K562 (cell line): ENCODE measurements around the gene C2CD5. TPM values are rescaled to one million over a fixed set of nuclear protein-coding genes. Genes with fewer than 3 reads are reported as not detected.

Experiments
- ATAC-seq: fragments of 200-7000 bp; cut with Tn5 transposase; 3 replicates; pipeline ENCODE4 v1.9.1; 2020; ENCODE audit warnings: moderate library complexity
- BruUV-seq: library from RNA; stranded (reverse); fragments of 400-500 nt; replicated peaks from 2 replicates; lab custom pipeline; 2021; lab: Mats Ljungman, UMichigan
- CTCF ChIA-PET: fragments of 300-600 bp; formaldehyde crosslinking; extraction: SDS; loops from one replicate; lab custom pipeline; 2021; ENCODE audit warnings: low intra/inter-chr PET ratio; lab: Yijun Ruan, JAX
- POLR2A ChIA-PET: fragments of 300-600, 350-650 bp; sonication (Branson Sonifier 250); formaldehyde crosslinking; extraction: SDS; loops from one replicate; lab custom pipeline; 2021; ENCODE audit warnings: antibody characterized with exemption, inconsistent platforms; lab: Yijun Ruan, JAX
- DNase-seq, 4 experiments: peaks; one replicate each; pipeline versions ENCODE4 v3.0.0 to v3.0.0-alpha.2; 2011 to 2018; ENCODE audit warnings: low spot score in 3 of 4, mixed read lengths in 3 of 4; ENCODE audit errors: extremely low read depth in 1 of 4
- FAIRE-seq: peaks from 2 replicates; lab custom pipeline; 2011; peaks lifted over from hg19 to GRCh38; lab: Jason Lieb, UNC
- H2AFZ ChIP-seq: 2 replicates; pipeline ENCODE4 v1.6.0; 2011; ENCODE audit warnings: low read depth, low read length, control low read depth, inconsistent platforms
- H3K27ac ChIP-seq: fragments of 200-600 bp; 3 replicates; pipeline ENCODE4 v1.8.0; 2011; ENCODE audit warnings: low read depth, mild to moderate bottlenecking, control low read depth, inconsistent platforms, low read length, moderate library complexity, mixed read lengths; ENCODE audit errors: extremely low read depth
- H3K27me3 ChIP-seq, 2 experiments: fragments of 300-600 bp in 1 of 2; 2 replicates in 1 of 2; 3 replicates in 1 of 2; pipeline versions ENCODE4 v1.6.0 to v1.8.0; 2011; ENCODE audit warnings: inconsistent platforms in 2 of 2, low read length in 2 of 2, mild to moderate bottlenecking in 1 of 2, mixed read lengths in 1 of 2, moderate library complexity in 1 of 2; ENCODE audit not compliant: control insufficient read depth in 2 of 2, insufficient read depth in 2 of 2
- H3K36me3 ChIP-seq: fragments of 300-600 bp; 3 replicates; pipeline ENCODE4 v1.8.0; 2011; ENCODE audit warnings: mild to moderate bottlenecking, low read length, inconsistent platforms; ENCODE audit not compliant: control insufficient read depth, insufficient read depth
- H3K4me1 ChIP-seq, 2 experiments: fragments of 200-600 bp in 1 of 2; replicated peaks in 1 of 2; 2 replicates in 1 of 2; 3 replicates in 1 of 2; pipeline versions ENCODE4 v1.5.1 to v1.8.0; 2011; ENCODE audit warnings: inconsistent platforms in 2 of 2, low read length in 2 of 2, mild to moderate bottlenecking in 1 of 2, mixed read lengths in 1 of 2, moderate library complexity in 1 of 2; ENCODE audit not compliant: control insufficient read depth in 2 of 2, insufficient read depth in 2 of 2
- H3K4me2 ChIP-seq: 2 replicates; pipeline ENCODE4 v1.6.1; 2011; ENCODE audit warnings: low read length, control low read depth, inconsistent platforms, mixed read lengths; ENCODE audit not compliant: insufficient read depth
- H3K4me3 ChIP-seq: fragments of 200-600 bp; sonication (generic), shearing (Covaris generic); 2 replicates; pipeline ENCODE4 v1.5.1; 2016; ENCODE audit warnings: control low read depth, inconsistent platforms
- H3K79me2 ChIP-seq: fragments of 200-600 bp; 3 replicates; pipeline ENCODE4 v1.8.0; 2011; ENCODE audit warnings: low read length, inconsistent platforms; ENCODE audit not compliant: control insufficient read depth, insufficient read depth
- H3K9ac ChIP-seq, 2 experiments: 2 replicates each; pipeline versions ENCODE4 v1.6.0 to v1.6.1; 2011; ENCODE audit warnings: low read depth in 2 of 2, low read length in 2 of 2, control low read depth in 1 of 2, inconsistent platforms in 1 of 2, mild to moderate bottlenecking in 1 of 2, mixed read lengths in 1 of 2; ENCODE audit not compliant: insufficient read depth in 1 of 2
- H3K9me1 ChIP-seq: one replicate; pipeline ENCODE4 v1.6.0; 2011; ENCODE audit warnings: inconsistent platforms, mild to moderate bottlenecking, low read length, moderate library complexity; ENCODE audit not compliant: control insufficient read depth, insufficient read depth
- H3K9me3 ChIP-seq: replicated peaks from 2 replicates; pipeline ENCODE4 v1.5.1; 2011; ENCODE audit warnings: low read depth, low read length, inconsistent platforms; ENCODE audit not compliant: control insufficient read depth, insufficient read depth
- H4K20me1 ChIP-seq: replicated peaks from 2 replicates; pipeline ENCODE4 v1.6.1; 2011; ENCODE audit warnings: low read length, inconsistent platforms, mixed read lengths; ENCODE audit not compliant: control insufficient read depth, insufficient read depth
- CAMTA2 ChIP-seq: fragments of 250-450 bp; sonication (Bioruptor Pico); conservative IDR thresholded peaks from 2 replicates; pipeline ENCODE4 v1.5.1; 2022
- HDAC1 ChIP-seq, 2 experiments: fragments of 450-650 bp; IDR thresholded peaks; 2 replicates each; pipeline ENCODE4 v1.6.1; 2016 to 2017; ENCODE audit warnings: inconsistent platforms in 1 of 2, mild to moderate bottlenecking in 1 of 2, moderate library complexity in 1 of 2
- HIVEP1 ChIP-seq: fragments of 250-450 bp; sonication (Bioruptor Pico); IDR thresholded peaks from 2 replicates; pipeline ENCODE4 v1.4.0; 2020; ENCODE audit warnings: mild to moderate bottlenecking
- PHB ChIP-seq: fragments of 250-450 bp; sonication (Bioruptor Pico); IDR thresholded peaks from 2 replicates; pipeline ENCODE4 v1.5.0; 2021
- WGBS: fragments of 100-300 bp; shearing (Covaris generic); methylation state at CpG from one replicate; pipeline ENCODE4 v1.1.6; 2016; ENCODE audit warnings: low coverage, mixed read lengths; ENCODE audit not compliant: insufficient coverage; ENCODE audit errors: missing lambda C conversion rate; 5-methylcytosine and 5-hydroxymethylcytosine counted together
- in situ Hi-C: fragments of 300-500 bp; cut with MboI; formaldehyde crosslinking; loops from 4 replicates; pipeline ENCODE4 v1.15.0; 2018; ENCODE audit warnings: inconsistent platforms, mixed read lengths
- intact Hi-C: fragments of 100-400 bp; cut with micrococcal nuclease; formaldehyde crosslinking; loops from 2 replicates; pipeline ENCODE4 v1.14.2; 2022
- polyA plus RNA-seq, 8 experiments: library from polyadenylated mRNA; depleted of rRNA in 4 of 8; stranded (reverse) in 5 of 8; unstranded in 3 of 8; fragments of >200 nt; fragmentation: Nextera tagmentation in 2 of 8; fragmentation: Illumina TruSeq in 1 of 8; extraction: Ambion mirVana in 2 of 8; extraction: Trizol in 1 of 8; gene quantifications; 2 replicates each; pipeline versions ENCODE4 v1.2.1 to v1.2.3, GENCODE V29; 2011 to 2014; ENCODE audit warnings: inconsistent platforms in 1 of 8, missing spikeins in 1 of 8
- total RNA-seq, 7 experiments: library from RNA; depleted of rRNA in 6 of 7; stranded (reverse); fragments of >200 nt in 6 of 7; fragmentation: Illumina TruSeq in 2 of 7; extraction: Trizol in 2 of 7; gene quantifications; 2 replicates each; pipeline versions ENCODE4 v1.2.1 to v1.2.3, GENCODE V29; 2011 to 2021; ENCODE audit warnings: low replicate concordance in 1 of 7
- TF ChIP-seq, protein P1 (sequence below): sonication (generic); formaldehyde crosslinking; IDR thresholded peaks from 2 replicates; pipeline ENCODE4 v1.8.0; 2022; ENCODE audit warnings: mild to moderate bottlenecking, missing genetic modification reagents

The C2CD5 gene
- total and polyA plus RNA-seq, 9 of the 15 experiments (the other 6 are each of a cell fraction or from before 2014, with no cell fraction given): 5.1 to 24.1 (median 14.3) TPM

DNA sequence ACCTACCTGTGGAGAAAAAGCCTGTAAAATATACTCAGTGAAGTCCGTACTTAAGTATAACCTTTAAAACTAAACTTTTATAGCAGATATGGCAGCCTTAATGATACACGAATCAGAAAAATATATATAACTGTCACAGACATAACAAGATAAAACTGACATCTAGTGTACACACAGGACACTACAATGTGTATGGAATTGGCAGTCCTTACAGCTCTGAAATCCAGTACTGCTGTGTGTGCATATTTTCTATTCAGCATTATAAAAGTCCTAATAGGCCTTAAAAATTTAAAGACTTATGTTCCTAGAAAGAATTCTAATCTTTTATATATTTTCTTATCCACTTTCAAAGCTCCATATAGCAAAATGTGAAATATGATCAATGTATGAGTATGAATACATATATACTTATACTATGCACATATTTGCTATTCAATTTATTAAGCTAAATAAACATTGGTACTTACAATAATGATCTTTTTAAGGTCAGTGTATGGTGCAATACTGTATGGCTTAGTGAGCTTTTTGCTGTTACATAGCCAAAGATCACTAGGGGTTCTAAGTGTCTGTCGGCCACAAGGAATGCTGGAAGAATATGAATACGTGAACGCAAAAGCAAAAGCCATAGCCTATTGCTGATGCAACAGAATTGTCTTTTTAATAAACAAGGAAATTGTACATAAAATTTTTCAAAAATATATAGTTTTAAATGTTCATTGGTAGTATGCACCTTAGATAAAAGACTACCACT, 69.2 kb downstream of the C2CD5 start (continued):
- TF ChIP-seq, protein P1, sequence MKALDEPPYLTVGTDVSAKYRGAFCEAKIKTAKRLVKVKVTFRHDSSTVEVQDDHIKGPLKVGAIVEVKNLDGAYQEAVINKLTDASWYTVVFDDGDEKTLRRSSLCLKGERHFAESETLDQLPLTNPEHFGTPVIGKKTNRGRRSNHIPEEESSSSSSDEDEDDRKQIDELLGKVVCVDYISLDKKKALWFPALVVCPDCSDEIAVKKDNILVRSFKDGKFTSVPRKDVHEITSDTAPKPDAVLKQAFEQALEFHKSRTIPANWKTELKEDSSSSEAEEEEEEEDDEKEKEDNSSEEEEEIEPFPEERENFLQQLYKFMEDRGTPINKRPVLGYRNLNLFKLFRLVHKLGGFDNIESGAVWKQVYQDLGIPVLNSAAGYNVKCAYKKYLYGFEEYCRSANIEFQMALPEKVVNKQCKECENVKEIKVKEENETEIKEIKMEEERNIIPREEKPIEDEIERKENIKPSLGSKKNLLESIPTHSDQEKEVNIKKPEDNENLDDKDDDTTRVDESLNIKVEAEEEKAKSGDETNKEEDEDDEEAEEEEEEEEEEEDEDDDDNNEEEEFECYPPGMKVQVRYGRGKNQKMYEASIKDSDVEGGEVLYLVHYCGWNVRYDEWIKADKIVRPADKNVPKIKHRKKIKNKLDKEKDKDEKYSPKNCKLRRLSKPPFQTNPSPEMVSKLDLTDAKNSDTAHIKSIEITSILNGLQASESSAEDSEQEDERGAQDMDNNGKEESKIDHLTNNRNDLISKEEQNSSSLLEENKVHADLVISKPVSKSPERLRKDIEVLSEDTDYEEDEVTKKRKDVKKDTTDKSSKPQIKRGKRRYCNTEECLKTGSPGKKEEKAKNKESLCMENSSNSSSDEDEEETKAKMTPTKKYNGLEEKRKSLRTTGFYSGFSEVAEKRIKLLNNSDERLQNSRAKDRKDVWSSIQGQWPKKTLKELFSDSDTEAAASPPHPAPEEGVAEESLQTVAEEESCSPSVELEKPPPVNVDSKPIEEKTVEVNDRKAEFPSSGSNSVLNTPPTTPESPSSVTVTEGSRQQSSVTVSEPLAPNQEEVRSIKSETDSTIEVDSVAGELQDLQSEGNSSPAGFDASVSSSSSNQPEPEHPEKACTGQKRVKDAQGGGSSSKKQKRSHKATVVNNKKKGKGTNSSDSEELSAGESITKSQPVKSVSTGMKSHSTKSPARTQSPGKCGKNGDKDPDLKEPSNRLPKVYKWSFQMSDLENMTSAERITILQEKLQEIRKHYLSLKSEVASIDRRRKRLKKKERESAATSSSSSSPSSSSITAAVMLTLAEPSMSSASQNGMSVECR (CRISPR knock-in tag): no peak
- no peak for TF ChIP-seq PHB (CRISPR knock-in tag)

DNA sequence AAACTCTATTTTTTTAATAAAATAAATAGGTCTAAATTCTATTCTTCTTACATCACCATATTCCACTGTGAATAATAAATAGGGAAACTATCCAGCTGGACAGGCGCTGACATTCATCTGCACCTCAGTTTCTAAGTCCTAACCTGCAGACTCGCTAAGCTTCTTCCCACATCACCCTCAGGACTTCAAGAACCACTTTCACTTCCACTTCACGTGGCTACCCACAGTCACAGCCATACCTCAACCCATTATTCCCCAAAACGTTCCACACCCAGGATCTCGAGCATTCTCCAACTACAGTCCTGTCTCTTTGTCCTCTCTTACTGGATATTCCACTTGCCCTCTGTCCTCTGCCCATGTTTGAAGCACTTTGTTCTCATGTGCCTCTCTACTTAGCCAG, 71.1 kb downstream of the C2CD5 start:
- Histone ChIP-seq H2AFZ (no peak overlapping the region), H3K79me2 (no peaks in the 10 kb centered on the region), H3K36me3 (peaks cover 10% of the 10 kb centered on the region; the same call in 1 of the 3 replicates), H3K27ac (no peak overlapping the region), H3K4me3 (no peak overlapping the region), H3K9me1 (no peaks in the 10 kb centered on the region), H3K9ac (no peak overlapping the region), H3K4me1 (no peaks in the 10 kb centered on the region), H4K20me1 (no peaks in the 10 kb centered on the region), H3K27me3 (no peaks in the 10 kb centered on the region), H3K9me3 (no peaks in the 10 kb centered on the region), H3K4me2 (no peak overlapping the region)
- POLR2A ChIA-PET: no interaction called here
- no peak for DNase-seq
- no TSS peak for BruUV-seq
- no peak for ATAC-seq
- FAIRE-seq: no peak
- CTCF ChIA-PET: no interaction called here
- 63% methylated on average over 5 of the region's 5 CpGs for WGBS
- no peak for TF ChIP-seq CAMTA2 (CRISPR knock-in tag)
- TF ChIP-seq HDAC1 (IDR thresholded peaks at IDR 0.05): no peak
- no peak for TF ChIP-seq HIVEP1 (CRISPR knock-in tag)
- in situ Hi-C loops (no loop called here), intact Hi-C loops (no loop called here)
